Measurements from ENCODE around the gene GRPEL1. TPM values are rescaled to one million over a fixed set of nuclear protein-coding genes. Genes with fewer than 3 reads are reported as not detected.

Gene GRPEL1
- total RNA-seq, 1 experiment from 2014 or later = 82.9 TPM

- no peak overlapping the region for H3K27ac Mint-ChIP-seq (ENCODE audit: low read depth, unreplicated experiment)
- peaks cover 34% of the 10 kb centered on the region for H3K36me3 Mint-ChIP-seq (ENCODE audit: insufficient read depth, unreplicated experiment)
- H3K4me3 Mint-ChIP-seq (ENCODE audit: unreplicated experiment) = no peak overlapping the region
- DNase-seq (ENCODE audit: unreplicated experiment) = no peak
- ChIA-PET CTCF (no interaction called here), POLR2A (interaction anchor here (0.6 to 1.2 kb wide), 4 partner anchors 7 to 69 kb away, joined by 3 to 5 read pairs (median 4); no protein-coding TSS in a partner anchor)
- no peak for TF ChIP-seq CTCF (IDR thresholded peaks at IDR 0.05; ENCODE audit: unreplicated experiment)
- no peaks in the 10 kb centered on the region for H3K4me1 Mint-ChIP-seq (ENCODE audit: insufficient read depth, unreplicated experiment)
- BruUV-seq (replicated peaks) = no TSS peak
- H3K9me3 Mint-ChIP-seq (ENCODE audit: unreplicated experiment) = no peaks in the 10 kb centered on the region
- no peaks in the 10 kb centered on the region for H3K27me3 Mint-ChIP-seq (ENCODE audit: insufficient read depth, unreplicated experiment)
- intact Hi-C loops (cut with micrococcal nuclease) = no loop called here
These were observed 33.4 kb downstream of the GRPEL1 start for GRCh38 chr4:7034262-7035081.

- H3K4me3 Mint-ChIP-seq (ENCODE audit: unreplicated experiment) = no peak overlapping the region
These were observed 35.3 kb downstream of the GRPEL1 start for GRCh38 chr4:7032596-7032995.

GRCh38 chr4:7031558-7032449 is 36.1 kb downstream of the GRPEL1 start:
- Mint-ChIP-seq H3K9me3 (ENCODE audit: unreplicated experiment) (no peaks in the 10 kb centered on the region), H3K4me3 (ENCODE audit: unreplicated experiment) (no peak overlapping the region), H3K4me1 (ENCODE audit: insufficient read depth, unreplicated experiment) (no peaks in the 10 kb centered on the region), H3K36me3 (ENCODE audit: insufficient read depth, unreplicated experiment) (peaks cover 55% of the 10 kb centered on the region), H3K27ac (ENCODE audit: low read depth, unreplicated experiment) (no peak overlapping the region), H3K27me3 (ENCODE audit: insufficient read depth, unreplicated experiment) (no peaks in the 10 kb centered on the region)
- ChIA-PET CTCF (interaction anchor here (0.7 to 1.7 kb wide), 2 partner anchors 11 to 699 kb away, joined by 3 to 4 read pairs; a partner anchor contains a TSS), POLR2A (interaction anchor here (0.6 to 2.0 kb wide), 4 partner anchors 11 to 35 kb away, joined by 3 to 8 read pairs (median 4); partner anchors contain the start of gene TADA2B)
- BruUV-seq (replicated peaks) = no TSS peak
- TF ChIP-seq CTCF (IDR thresholded peaks at IDR 0.05; ENCODE audit: unreplicated experiment) = no peak
- intact Hi-C loops (cut with micrococcal nuclease) = no loop called here
- no peak for DNase-seq (ENCODE audit: unreplicated experiment)

More at GRCh38 chr4:7032596-7032995, 35.3 kb downstream of the GRPEL1 start:
- H3K36me3 Mint-ChIP-seq (ENCODE audit: insufficient read depth, unreplicated experiment) = peaks cover 53% of the 10 kb centered on the region
- no peak for TF ChIP-seq CTCF (IDR thresholded peaks at IDR 0.05; ENCODE audit: unreplicated experiment)
- no peak for DNase-seq (ENCODE audit: unreplicated experiment)
- no TSS peak for BruUV-seq (replicated peaks)
- no peaks in the 10 kb centered on the region for H3K27me3 Mint-ChIP-seq (ENCODE audit: insufficient read depth, unreplicated experiment)
- POLR2A ChIA-PET = interaction anchor here (0.8 kb wide), 1 partner anchor 34 kb away, joined by 4 read pairs; no protein-coding TSS in a partner anchor
- CTCF ChIA-PET = interaction anchor here (1.7 kb wide), 1 partner anchor 10 kb away, joined by 4 read pairs; a partner anchor contains a TSS
- intact Hi-C loops (cut with micrococcal nuclease) = no loop called here
- H3K9me3 Mint-ChIP-seq (ENCODE audit: unreplicated experiment) = no peaks in the 10 kb centered on the region
- no peaks in the 10 kb centered on the region for H3K4me1 Mint-ChIP-seq (ENCODE audit: insufficient read depth, unreplicated experiment)
- no peak overlapping the region for H3K27ac Mint-ChIP-seq (ENCODE audit: low read depth, unreplicated experiment)

GRCh38 chr4:7030856-7031255 is 37.0 kb downstream of the GRPEL1 start:
- peaks cover 65% of the 10 kb centered on the region for H3K36me3 Mint-ChIP-seq (ENCODE audit: insufficient read depth, unreplicated experiment)
- intact Hi-C loops (cut with micrococcal nuclease) = no loop called here
- H3K4me3 Mint-ChIP-seq (ENCODE audit: unreplicated experiment) = no peak overlapping the region
- H3K27me3 Mint-ChIP-seq (ENCODE audit: insufficient read depth, unreplicated experiment) = no peaks in the 10 kb centered on the region
- no peaks in the 10 kb centered on the region for H3K4me1 Mint-ChIP-seq (ENCODE audit: insufficient read depth, unreplicated experiment)
- CTCF ChIA-PET = interaction anchor here (1.5 to 1.7 kb wide), 2 partner anchors 12 to 40 kb away, joined by 4 read pairs; a partner anchor contains a TSS
- TSS peak; percentile 35 for BruUV-seq (replicated peaks)
- POLR2A ChIA-PET = interaction anchor here (0.6 to 2.0 kb wide), 2 partner anchors 12 to 33 kb away, joined by 3 to 8 read pairs; partner anchors contain the start of gene TADA2B
- TF ChIP-seq CTCF (IDR thresholded peaks at IDR 0.05; ENCODE audit: unreplicated experiment) = no peak
- no peak for DNase-seq (ENCODE audit: unreplicated experiment)
- H3K9me3 Mint-ChIP-seq (ENCODE audit: unreplicated experiment) = no peaks in the 10 kb centered on the region
- H3K27ac Mint-ChIP-seq (ENCODE audit: low read depth, unreplicated experiment) = peak overlapping the region; percentile 71

Measured in MCF 10A (cell line).